NCI-H2227 treated with DMSO at 0.1 percent for 48 hours (cell line): ENCODE data around the gene TNFRSF18.

Source experiments
- DNase-seq: peaks from one replicate; lab custom pipeline; 2025; lab: John Stamatoyannopoulos, UW

The TNFRSF18 gene

DNA sequence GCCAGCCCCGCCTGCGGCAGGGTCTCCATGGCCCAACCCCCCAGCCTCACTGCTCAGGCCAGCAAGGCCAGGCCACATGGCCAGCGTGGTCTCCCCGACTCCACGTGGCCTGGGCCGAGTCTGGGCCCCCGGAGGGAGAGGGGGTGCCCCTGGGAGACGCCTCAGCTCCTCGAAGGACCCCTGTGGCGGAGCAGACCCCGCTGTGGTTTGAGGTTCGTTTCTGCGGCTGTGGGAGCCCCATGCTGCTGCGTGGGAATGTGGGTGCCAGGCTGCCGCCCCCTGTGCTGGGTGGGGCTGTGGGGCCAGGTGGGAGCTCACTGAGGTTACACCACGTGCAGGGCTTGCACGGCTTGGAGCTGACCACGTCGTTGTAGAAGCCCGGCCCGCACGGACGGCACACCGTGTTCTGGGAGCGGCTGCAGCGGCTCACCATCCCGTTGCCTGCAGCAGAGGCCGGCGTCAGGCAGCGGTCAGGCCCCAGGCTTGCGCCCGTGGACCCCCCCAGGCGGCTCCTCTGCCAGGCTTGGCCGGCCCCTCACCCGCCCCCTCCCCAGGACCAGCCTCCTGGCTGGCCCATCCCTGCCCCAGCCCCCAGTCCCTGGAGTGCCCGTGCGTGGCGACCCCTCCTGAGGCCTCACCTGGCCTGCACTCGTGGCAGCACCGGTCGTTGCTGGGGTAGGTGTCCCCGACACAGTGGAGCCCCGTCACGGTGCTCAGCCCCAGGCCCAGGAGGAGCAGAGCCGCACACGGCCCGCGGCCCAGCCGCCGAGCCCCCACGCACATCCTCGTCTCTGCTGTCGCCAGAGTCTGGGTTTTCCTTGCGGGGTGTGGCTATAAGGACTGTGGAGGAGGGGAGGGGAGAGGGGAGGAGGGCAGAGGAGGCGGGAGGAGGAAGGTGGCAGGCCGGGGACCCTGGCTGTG is 7.2 kb upstream of the TNFRSF18 start, which contains the start of gene TNFRSF4:
Gene TNFRSF4, minus strand, starts transcription at position 809 of the 921 bp plus-strand sequence. Its CDS starts 26 bp downstream, at position 783.
- no peak for DNase-seq

DNA sequence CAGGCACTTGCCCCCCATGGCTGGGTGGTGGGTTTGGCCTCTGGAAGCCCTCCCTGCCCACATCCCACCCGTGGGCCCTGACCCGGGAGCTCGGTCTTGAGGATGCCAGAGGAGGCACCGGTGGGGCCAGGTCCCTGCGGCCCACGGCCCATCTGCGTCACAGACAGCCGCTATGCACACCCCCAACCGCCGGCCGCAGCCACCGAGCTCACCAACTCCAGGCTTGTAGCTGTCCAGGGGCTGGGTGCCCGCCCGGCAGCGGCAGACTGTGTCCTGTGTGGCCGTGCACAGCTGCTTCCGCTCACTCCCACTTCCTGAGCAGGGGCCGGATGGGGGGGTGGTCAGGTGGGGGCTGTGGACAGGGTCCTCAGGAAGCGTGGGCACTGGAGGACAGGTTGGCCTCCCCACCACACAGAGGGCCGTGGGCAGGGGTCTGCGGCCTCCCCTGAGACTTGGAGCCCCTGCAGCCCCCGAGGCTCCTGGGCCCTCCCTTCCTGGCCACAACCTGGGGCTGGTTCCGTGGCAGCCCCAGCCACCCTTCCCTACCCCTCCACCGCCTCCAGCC is 6.5 kb upstream of the TNFRSF18 start:
- no peak for DNase-seq

DNA sequence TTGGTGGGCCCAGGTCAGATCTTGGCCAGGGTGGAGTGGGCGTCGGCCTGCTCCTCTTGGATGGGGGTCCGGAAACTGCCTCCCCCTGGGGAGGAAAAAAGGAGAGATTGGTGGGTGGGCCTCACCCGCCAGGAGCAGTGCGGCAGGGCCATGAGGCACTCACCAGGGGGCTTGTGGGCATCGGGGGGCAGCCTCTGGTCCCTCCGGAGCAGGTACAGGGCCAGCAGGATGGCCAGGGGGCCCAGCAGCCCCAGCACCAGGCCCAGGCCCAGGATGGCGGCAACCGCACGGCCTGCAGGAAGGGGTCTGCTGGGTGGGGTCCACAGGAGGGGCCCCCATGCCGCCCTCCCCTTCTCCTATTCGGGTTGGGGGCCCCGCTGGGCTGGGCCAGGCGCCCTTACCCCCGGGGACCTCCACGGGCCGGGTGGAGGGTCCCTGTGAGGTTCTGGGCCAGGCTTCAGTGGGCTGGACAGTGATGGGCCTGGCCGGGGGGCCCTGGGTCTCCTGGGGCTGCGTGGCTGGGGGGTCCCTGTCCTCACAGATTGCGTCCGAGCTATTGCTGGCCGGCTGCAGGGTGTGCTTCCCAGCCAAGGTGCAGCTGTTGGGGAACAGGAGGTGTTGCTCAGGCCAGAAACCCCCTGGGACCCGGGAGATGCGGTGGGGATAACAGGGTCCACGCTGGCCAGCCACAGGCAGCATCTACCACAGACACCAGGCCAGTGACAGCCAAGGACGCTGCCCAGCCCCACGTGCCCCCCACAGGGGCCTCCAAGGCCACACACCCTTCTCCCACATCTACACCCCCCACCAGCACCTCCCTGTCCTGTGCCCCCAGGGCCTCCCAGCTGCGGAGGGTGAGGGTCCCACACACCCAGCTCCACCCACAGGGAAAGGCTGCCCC is 5.4 kb upstream of the TNFRSF18 start:
- no peak for DNase-seq

DNA sequence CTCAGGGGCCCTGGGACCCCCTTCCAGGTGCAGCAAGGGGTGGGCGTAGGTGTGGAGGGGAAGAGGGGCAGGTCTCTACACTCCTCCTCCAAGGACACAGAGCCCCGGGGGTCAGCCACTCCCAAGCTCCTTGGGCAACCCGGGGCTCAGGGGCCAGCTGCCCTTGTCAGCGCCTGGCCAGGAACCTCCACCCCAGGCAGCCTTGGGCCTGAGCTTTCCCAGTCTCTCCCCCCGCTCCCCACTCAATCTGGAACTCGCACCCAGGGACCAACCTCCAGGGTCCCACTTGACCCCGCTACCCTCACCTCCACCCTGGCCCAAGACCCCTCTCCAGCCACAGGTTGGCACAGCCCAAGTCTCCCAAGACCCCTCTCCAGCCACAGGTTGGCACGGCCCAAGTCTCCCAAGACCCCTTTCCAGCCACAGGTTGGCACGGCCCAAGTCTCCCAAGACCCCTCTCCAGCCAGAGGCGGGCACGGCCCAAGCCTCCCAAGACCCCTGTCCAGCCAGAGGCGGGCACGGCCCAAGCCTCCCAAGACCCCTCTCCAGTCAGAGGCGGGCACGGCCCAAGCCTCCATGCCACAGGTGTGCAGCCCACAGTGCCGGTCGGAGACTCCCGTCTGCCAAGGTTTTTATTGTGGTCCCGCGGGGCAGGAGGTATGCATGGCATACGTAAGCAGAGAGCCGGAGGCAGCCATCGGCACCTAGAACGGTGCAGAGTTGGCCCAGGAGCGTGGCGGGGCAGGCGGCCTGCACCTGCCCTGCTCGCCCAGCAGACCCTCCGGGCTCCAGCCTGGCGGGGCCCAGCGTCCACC is 4.5 kb upstream of the TNFRSF18 start:
- DNase-seq, result no peak

DNA sequence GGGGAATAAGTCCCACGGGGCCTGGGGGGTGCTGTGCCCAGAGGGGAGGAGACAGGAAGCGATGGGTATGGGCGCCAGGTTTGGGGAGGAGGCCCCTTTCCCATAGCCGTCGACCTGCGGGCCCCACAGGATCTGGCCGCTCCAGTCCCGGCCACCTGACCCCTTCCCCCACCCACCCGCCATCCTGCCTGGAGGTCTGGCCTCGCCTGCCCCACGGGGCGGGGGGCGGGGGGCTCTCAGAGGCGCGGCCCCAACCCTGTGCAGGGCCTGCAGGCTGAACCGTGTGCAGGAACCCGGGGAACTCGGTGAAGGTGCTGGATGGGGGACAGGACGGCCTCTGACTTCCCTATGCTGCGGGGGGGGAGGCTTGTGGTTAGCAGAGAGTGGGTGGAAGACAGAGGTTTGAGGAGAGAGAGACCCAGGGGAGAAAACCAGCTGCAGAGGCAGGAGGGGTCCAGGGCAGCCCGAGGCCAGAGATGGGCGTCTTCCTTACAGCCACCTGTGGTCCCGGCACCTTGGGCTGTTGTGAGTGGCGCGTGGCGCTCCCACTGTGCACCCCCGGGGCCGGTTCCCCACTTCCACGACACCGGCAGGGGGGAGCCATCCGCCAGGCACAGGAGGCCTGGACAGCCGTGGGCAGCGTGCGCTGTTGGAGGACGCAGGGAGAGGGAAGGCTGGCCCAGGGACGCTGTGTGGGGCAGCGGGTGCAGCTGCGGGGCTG is 2.5 kb upstream of the TNFRSF18 start:
- DNase-seq, result no peak

DNA sequence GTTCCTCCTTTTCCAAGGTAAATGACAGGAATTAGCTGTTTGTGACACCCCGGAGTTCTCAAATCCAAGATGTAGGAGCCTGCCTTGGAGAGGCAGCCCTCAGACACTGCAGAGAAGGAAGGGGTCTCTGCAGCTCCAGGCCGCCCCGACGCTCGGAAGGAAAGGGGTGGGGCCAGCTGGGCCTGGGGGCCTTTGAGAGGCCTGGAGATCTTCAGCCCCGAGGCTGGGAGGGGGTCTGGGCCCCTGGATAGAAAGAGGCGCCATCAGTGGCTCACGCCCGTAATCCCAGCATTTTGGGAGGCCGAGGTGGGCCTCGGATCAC is 1.1 kb upstream of the TNFRSF18 start:
- DNase-seq, result no peak

DNA sequence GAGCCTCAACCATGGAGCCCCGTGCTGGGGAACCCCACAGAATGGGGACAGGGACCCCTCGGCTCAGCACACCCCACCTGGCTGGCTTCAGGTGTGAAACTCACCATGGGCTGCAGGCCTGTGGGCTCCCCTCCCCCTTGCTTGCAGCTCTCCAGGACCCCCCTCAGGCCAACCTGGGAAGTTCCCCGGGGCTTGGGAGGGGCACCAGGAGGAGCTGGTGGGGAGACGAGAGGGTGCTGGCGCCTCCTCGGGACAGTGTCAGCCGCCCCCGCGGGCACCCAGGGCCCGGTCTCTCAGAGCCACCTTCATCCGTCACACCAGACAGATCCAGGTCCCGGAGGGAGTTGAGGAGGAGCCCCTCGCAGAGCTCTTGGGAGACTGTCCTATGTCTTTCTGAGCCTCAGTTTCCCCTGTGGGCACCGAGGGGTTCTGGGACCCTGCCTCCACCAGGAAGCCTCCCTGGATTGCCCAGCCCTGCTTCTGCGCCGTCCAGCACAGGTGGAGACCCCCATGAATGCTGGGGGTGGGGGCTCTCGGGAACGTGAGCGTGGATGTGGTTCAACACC is 657 bp upstream of the TNFRSF18 start:
- no peak for DNase-seq

DNA sequence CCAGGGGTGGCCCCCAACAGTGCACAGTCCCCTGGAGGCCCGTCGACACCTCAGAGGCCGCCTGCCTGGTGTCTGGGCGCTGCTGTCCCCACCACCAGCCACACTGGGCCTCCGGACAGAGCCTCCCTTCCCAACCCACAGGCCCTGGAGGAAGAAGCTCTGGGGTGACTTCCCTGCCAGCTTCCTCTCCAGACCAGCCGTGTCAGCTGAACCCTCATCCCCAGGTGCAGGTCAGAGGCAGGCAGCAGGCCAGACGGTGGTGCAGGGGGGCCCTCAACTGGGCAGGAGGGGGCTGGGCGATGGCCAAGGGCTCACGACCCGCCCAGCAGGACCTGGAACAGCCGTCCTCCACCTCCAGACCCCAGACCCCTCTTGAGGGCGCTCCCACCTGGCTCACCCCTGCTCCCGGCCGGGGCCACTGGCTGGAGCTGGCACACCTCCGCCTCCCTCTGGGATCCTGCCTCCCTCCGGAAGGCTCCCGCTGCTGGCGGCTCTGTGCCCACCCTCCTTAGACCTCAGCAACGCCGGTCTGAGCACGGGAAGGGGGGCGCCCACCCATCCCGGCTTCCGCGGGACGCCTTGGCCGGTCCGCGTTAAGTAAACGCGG is 520 bp downstream of the TNFRSF18 start:
- no peak for DNase-seq

DNA sequence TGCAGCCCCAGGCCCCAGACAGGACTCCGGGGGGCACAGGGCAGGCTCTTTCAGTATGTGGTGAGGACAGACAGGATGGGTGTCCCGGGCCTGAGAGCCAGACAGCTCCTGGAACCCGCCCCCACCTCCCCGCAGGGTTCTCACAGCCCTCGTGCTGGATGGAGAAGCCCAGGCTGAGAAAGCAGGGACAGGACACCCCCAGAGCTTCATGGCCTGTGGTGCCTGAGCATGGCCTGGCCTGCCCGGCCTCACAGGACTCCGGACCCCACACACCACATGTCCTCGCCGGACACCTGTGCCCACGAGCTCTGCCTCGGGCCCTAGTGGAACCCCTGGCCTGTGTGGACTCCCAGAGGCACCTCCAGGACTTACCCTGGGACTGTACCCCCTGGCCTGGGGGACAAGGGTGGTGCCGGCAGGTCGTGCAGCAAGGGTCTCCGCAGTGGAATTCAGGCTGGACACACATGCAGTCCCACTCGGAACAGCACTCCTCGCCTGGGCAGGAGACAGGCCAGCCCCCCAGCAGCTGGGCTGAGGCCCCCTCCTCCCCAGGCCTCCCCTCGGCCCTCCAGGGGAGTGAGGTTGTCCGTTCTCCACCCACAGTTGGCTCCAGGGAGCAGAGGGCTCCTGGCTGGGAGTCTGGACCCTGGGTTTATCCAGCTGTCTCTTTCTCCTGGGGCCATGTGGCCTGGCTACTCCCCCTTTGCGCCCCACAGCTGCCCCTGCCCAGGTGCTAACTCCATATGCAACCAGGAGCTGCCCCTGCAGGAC is 1.2 kb downstream of the TNFRSF18 start:
- no peak for DNase-seq

DNA sequence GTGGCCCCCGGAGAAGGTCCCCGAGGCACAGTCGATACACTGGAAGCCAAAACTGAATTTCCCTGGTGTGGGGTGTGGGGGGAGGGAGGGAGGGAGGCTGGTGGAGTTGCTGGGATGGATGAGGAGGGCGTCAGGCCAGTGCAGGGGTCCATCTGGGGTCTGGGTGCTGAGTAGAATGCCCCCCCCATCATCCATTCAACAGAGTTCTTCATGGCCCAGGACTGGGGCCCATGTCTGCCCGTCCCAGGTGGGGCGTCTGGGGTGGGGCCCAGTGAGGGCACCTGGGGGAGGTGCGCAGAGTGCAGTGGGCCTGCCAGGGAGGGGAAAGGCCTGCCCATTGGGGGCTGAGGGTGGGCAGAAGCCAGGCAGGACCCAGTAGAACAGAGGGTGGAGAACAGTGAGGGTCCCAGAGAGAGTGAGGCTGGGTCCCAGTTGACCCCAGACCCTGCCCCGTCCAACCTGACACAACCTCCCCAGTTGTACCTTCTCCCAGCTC is 1.9 kb downstream of the TNFRSF18 start:
- no peak for DNase-seq

DNA sequence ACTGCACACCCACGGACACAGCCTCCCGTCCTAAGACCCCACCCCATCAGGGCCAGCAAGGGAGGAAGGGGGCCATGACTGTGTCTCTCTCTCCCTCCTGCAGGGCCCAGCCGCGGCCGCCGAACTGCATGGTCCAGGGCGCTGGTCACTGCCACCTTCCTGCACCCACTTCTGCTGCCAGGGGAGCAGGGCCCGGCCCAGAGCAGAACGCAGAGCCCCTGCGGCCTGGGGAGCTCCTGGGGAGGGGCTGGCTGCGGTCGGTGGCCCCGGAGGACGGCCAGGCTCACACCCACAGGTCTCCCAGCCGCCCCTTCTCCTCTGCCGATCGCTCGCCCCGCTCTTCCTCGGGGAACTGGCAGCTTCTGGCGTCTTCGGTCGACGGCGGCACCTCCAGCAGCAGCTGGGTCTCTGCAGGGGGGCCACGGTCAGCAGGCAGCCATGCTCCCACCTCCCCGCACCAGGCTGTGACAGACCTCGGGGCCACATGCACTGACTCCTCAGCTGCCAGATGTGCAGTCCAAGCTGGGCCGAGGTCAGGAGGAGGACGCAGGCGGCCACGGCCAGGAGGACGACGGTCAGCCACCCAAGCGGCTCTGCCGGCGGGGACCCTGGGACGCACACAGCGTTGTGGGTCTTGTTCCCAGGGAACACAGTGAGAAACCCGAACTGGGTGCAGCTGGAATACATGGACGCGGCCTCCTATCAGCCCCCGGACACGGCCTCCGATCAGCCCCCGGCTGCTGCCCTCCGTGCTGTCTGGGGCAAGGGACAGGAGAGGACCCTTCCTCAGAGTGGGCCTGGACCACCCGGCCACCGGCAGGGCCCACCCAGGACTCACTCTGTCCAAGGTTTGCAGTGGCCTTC is 2.6 kb downstream of the TNFRSF18 start:
- no peak for DNase-seq

DNA sequence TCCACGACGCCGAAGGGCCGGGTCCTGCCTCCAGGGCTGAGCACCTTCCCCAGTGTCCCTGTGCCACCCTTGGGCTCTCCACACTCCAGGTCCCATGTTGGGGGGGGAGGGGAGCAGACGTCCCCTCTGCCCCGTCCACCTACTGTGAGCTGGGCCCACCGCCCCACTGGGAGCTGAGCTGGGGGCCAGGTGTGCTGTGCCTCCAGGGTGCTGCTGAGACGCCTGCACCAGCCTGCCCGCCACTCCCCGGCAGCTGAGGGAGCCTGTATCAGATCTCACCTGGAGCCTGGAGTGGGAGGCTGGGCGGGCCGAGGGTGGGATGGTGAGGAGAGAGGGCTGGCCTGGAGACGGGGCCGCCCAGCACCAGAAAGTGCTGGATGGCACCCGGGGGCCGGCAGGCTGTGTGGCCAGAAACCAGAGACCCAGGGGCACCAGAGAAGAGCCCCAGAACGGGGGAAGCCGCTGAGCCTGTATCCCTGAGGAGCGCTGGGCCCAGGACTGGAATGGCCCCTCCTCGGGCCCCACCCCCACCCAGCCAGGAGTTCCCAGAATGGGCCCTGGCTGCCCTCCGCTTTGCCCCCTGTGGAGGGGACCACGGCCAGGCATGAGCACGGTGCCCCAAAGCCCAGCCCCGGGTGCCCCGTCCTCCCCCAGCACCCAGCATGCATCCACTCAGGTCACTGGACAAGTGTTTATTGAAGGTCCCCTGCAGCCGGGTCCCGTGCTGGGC is 3.4 kb downstream of the TNFRSF18 start:
- no peak for DNase-seq

DNA sequence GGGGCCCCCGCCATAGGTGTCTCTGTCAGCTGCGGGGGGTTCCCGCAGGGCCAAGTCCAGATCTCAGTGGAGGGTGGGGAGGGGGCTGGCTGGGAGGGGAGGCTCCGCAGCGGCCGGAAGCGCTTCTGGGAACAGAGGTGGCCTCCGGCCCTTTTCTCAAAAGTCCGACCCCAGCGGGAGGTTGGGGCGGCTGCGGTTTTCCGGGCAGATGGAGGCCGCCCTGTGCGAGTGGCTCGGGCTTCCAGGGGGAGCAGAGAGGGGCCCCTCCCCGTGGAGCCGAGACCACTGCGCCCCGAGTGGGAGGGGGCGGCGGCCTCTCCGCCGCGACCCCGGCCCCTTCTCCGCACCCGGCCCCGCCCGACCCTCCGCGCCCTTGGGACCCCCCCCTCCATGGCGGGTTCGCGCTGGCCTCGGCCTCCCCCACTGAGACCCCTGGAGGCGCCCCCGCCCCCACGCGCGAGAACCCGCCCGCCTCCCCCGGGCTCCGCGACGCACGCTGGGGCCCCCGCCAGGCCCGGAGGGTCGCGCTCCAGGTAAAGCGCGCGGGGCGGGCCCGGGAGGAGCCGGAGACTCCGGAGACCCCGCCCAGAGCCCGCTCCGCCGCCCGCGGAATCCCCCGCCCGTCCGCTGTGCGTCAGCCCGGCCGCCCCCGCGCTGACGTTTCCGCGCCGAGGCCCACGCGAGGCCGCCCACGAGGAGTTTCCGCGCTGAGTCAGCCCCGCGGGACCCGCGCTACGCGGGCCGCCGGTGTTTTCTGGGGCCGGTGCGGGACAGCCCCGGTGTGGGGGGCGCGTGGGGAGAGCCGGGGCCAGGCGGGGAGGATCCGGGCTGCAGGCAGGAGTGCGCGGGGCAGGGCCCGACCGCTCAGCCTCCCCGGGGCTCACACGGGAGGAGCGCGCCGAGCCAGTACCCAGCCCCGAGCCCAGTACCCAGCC is 5.2 kb downstream of the TNFRSF18 start:
- DNase-seq, result peak; percentile 33

DNA sequence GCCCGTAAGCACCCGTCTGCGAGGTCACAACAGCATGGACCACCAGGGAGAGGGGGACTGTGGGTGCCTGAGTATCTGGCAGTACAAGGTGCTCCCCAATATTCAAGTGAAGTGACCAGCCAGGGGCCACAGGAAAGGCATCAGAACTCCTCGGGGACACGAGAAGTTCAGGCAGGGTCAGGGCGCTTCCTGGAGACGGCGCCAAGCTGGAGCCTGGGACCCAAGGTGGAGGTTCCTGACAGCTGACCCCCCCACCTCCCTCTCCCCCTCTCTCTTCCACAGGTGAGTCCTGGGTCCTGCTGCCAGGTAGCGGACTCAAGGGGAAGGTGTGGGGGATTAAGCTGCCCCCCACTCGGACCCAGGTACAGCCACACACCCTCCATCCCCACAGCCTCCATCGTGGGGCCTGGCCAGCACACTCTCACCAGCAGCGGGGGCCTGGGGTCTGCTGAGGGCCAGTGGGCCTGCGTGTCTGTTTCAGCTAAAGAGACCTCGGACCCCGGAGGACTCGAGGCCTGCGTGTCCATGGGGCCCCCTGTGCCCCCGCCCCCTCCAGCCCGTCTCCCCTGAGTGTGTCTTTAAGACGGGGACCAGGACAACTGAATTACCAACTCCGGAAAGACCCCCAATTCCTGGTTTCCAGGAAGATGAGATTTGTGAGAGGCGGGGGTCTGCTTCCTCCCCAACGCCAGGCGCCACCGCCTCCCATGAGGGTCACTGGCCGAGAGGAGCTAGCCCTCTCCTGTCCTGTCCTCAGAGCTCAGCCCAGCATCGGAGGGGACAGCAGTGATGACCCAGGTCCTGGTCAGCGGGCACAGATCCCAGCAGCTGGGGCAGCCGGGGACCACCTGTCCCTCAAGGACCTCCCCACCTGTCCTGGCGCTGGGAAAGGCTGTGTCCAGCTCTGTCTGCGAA is 6.2 kb downstream of the TNFRSF18 start:
- no peak for DNase-seq
